IMR-90 (cell line): ENCODE results near the gene SERPIND1. TPM values are rescaled to one million over a fixed set of nuclear protein-coding genes. Genes with fewer than 3 reads are reported as not detected.

Source experiments
- ATAC-seq: fragments of 200-7000 bp; cut with Tn5 transposase; 2 replicates; pipeline ENCODE4 v1.9.1; 2020; ENCODE audit warnings: low read depth, mild to moderate bottlenecking, moderate library complexity
- BruUV-seq: library from RNA; stranded (reverse); fragments of 400-500 nt; replicated peaks from 2 replicates; lab custom pipeline; 2021; lab: Mats Ljungman, UMichigan
- CTCF ChIA-PET: fragments of 300-600 bp; formaldehyde crosslinking; extraction: SDS; loops from one replicate; lab custom pipeline; 2021; ENCODE audit warnings: antibody characterized with exemption; lab: Yijun Ruan, JAX
- POLR2A ChIA-PET: fragments of 300-600 bp; sonication (Branson Sonifier 250); formaldehyde crosslinking; loops from one replicate; lab custom pipeline; 2022; ENCODE audit warnings: antibody characterized with exemption; ENCODE audit not compliant: unreplicated experiment; lab: Charles Lee
- DNase-seq: peaks from one replicate; pipeline ENCODE4 v3.0.0; 2013
- H2AFZ ChIP-seq: replicated peaks from 2 replicates; pipeline ENCODE3; 2013; ENCODE audit warnings: low read length, mild to moderate bottlenecking; ENCODE audit not compliant: poor library complexity
- H2AK5ac ChIP-seq: 2 replicates; pipeline ENCODE4 v1.6.1; 2013; ENCODE audit warnings: low read depth, low read length, inconsistent platforms
- H2AK9ac ChIP-seq: replicated peaks from 2 replicates; pipeline ENCODE3; 2013; ENCODE audit warnings: mild to moderate bottlenecking, low read depth, low read length, moderate library complexity; ENCODE audit not compliant: poor library complexity
- H2BK120ac ChIP-seq: 2 replicates; pipeline ENCODE4 v1.6.1; 2013; ENCODE audit warnings: low read depth, low read length, inconsistent platforms
- H2BK15ac ChIP-seq: 3 replicates; pipeline ENCODE4 v1.6.1; 2013; ENCODE audit warnings: low read depth, low read length, inconsistent platforms
- H2BK20ac ChIP-seq: 2 replicates; pipeline ENCODE4 v1.6.1; 2013; ENCODE audit warnings: low read depth, mild to moderate bottlenecking, inconsistent platforms, low read length, moderate library complexity
- H2BK5ac ChIP-seq: 2 replicates; pipeline ENCODE4 v1.6.1; 2013; ENCODE audit warnings: mild to moderate bottlenecking, low read depth, low read length, inconsistent platforms; ENCODE audit not compliant: poor library complexity, severe bottlenecking
- H3K14ac ChIP-seq: replicated peaks from 2 replicates; pipeline ENCODE4 v1.6.1; 2013; ENCODE audit warnings: low read depth, low read length, inconsistent platforms
- H3K18ac ChIP-seq: 2 replicates; pipeline ENCODE4 v1.6.1; 2013; ENCODE audit warnings: low read depth, low read length, control low read depth
- H3K23ac ChIP-seq: 2 replicates; pipeline ENCODE4 v1.6.1; 2013; ENCODE audit warnings: low read depth, low read length, inconsistent platforms
- H3K27ac ChIP-seq: 2 replicates; pipeline ENCODE4 v1.5.1; 2013; ENCODE audit warnings: mild to moderate bottlenecking, control low read depth, low read length; ENCODE audit not compliant: insufficient read depth
- H3K27me3 ChIP-seq: 2 replicates; pipeline ENCODE4 v1.6.1; 2013; ENCODE audit warnings: low read length; ENCODE audit not compliant: control insufficient read depth, insufficient read depth
- H3K36me3 ChIP-seq: 2 replicates; pipeline ENCODE4 v1.6.1; 2013; ENCODE audit warnings: low read length, mixed read lengths; ENCODE audit not compliant: control insufficient read depth, insufficient read depth
- H3K4ac ChIP-seq: 2 replicates; pipeline ENCODE4 v1.6.1; 2013; ENCODE audit warnings: low read depth, low read length, inconsistent platforms
- H3K4me1 ChIP-seq: 2 replicates; pipeline ENCODE4 v1.6.1; 2013; ENCODE audit warnings: low read length, mixed read lengths; ENCODE audit not compliant: control insufficient read depth, insufficient read depth
- H3K4me2 ChIP-seq: 2 replicates; pipeline ENCODE4 v1.6.1; 2013; ENCODE audit warnings: low read depth, mild to moderate bottlenecking, control low read depth, low read length, moderate library complexity
- H3K4me3 ChIP-seq: 2 replicates; pipeline ENCODE4 v1.5.1; 2013; ENCODE audit warnings: low read depth, mild to moderate bottlenecking, control low read depth, low read length, moderate library complexity; ENCODE audit not compliant: insufficient read depth
- H3K56ac ChIP-seq: 2 replicates; pipeline ENCODE4 v1.6.1; 2013; ENCODE audit warnings: low read length, inconsistent platforms; ENCODE audit not compliant: insufficient read depth; ENCODE audit errors: extremely low read depth
- H3K79me1 ChIP-seq, 2 experiments: 2 replicates each; pipeline ENCODE4 v1.6.1; 2013; ENCODE audit warnings: low read length in 2 of 2, inconsistent platforms in 1 of 2, low read depth in 1 of 2
- H3K9ac ChIP-seq: 2 replicates; pipeline ENCODE4 v1.6.1; 2013; ENCODE audit warnings: low read depth, low read length, control low read depth
- H3K9me1 ChIP-seq: 2 replicates; pipeline ENCODE4 v1.6.1; 2013; ENCODE audit warnings: low read length, inconsistent platforms; ENCODE audit not compliant: insufficient read depth
- H3K9me3 ChIP-seq: 2 replicates; pipeline ENCODE4 v1.6.1; 2013; ENCODE audit warnings: low read length; ENCODE audit not compliant: control insufficient read depth, insufficient read depth
- H4K20me1 ChIP-seq: 2 replicates; pipeline ENCODE4 v1.6.1; 2013; ENCODE audit warnings: low read length, inconsistent platforms; ENCODE audit not compliant: insufficient read depth
- H4K5ac ChIP-seq: 2 replicates; pipeline ENCODE4 v1.6.1; 2013; ENCODE audit warnings: mild to moderate bottlenecking, low read depth, low read length, control low read depth
- H4K8ac ChIP-seq, 2 experiments: 2 replicates each; pipeline ENCODE4 v1.6.1; 2013; ENCODE audit warnings: low read depth in 2 of 2, low read length in 2 of 2, control low read depth in 1 of 2, inconsistent platforms in 1 of 2
- H4K91ac ChIP-seq: 2 replicates; pipeline ENCODE4 v1.6.1; 2013; ENCODE audit warnings: low read depth, low read length, inconsistent platforms; ENCODE audit not compliant: insufficient read depth
- NFE2L2 ChIP-seq: fragments of 150-350 bp; IDR thresholded peaks from 2 replicates; pipeline ENCODE4 v1.6.1; 2016; ENCODE audit warnings: low read depth, mild to moderate bottlenecking, low read length
- RFX5 ChIP-seq: IDR thresholded peaks from 2 replicates; pipeline ENCODE4 v1.8.0; 2012; ENCODE audit warnings: low read depth, mild to moderate bottlenecking, low read length, moderate library complexity
- USF2 ChIP-seq: fragments of 150-350 bp; IDR thresholded peaks from 2 replicates; pipeline ENCODE4 v1.6.1; 2017; ENCODE audit warnings: mild to moderate bottlenecking, antibody characterized with exemption, low read length, low read depth
- WGBS, 2 experiments: methylation state at CpG; one replicate each; pipeline versions ENCODE4 v1.1.5 to v1.1.7; 2013; ENCODE audit warnings: missing lambda C conversion rate in 2 of 2; ENCODE audit not compliant: insufficient read length in 1 of 2; ENCODE audit errors: extremely low coverage in 2 of 2; 5-methylcytosine and 5-hydroxymethylcytosine counted together
- dilution Hi-C: fragments of 300-500 bp; cut with HindIII; formaldehyde crosslinking; loops from one replicate; pipeline ENCODE4 v1.14.3; 2018; ENCODE audit warnings: low sequenced_read_pairs; ENCODE audit not compliant: unreplicated experiment
- in situ Hi-C: fragments of 300-500 bp; cut with MboI; formaldehyde crosslinking; loops from 3 replicates; pipeline ENCODE4 v1.14.3; 2019; ENCODE audit warnings: low sequenced_read_pairs, inconsistent platforms, mixed read lengths
- intact Hi-C: fragments of 100-400 bp; cut with micrococcal nuclease; formaldehyde crosslinking; loops from 2 replicates; pipeline ENCODE4 v1.10.0; 2022
- polyA plus RNA-seq, 3 experiments: library from polyadenylated mRNA; depleted of rRNA; stranded (reverse); fragments of >200 nt; gene quantifications; 2 replicates each; pipeline ENCODE4 v1.2.3, GENCODE V29; 2012; ENCODE audit warnings: low replicate concordance in 1 of 3
- total RNA-seq: library from RNA; depleted of rRNA; stranded (reverse); fragments of >200 nt; gene quantifications from 2 replicates; pipeline ENCODE4 v1.2.3, GENCODE V29; 2012

The SERPIND1 gene
- total and polyA plus RNA-seq, 2 of the 4 experiments (the other 2 are of a cell fraction), result 0.12 TPM; not detected in 1

DNA sequence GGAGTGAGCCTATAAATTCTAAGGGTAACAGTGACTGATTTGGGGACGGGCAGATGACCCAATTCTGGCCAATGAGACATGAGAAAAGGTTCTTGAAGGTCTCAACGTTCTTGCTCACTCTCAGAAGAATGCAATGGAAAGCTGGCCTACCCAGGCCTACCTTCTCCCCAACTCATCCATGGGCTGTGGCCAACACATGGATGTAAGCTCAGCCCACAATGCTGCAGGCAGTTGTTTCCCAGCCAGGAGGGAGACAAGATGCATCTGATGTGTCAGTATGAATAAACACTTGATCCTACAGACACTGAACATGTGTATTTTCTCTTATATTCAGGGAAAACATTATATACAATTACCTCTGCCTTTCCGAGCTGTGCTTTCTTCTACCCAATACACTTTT lies 60.3 kb downstream of the SERPIND1 start:
- POLR2A ChIA-PET, result no interaction called here
- intact Hi-C loops, result no loop called here

More for the DNA sequence above, 60.3 kb downstream of the SERPIND1 start:
- no peak overlapping the region for H3K4me2 ChIP-seq
- no peak overlapping the region for H3K18ac ChIP-seq
- no peak overlapping the region for H3K9ac ChIP-seq
- DNase-seq, result no peak
- TF ChIP-seq RFX5 (no peak), USF2 (no peak), NFE2L2 (no peak)
- no peak for ATAC-seq
- H3K56ac ChIP-seq, result no peak overlapping the region
- no peak overlapping the region for H4K8ac ChIP-seq
- H2AK5ac ChIP-seq, result no peak overlapping the region
- no peak overlapping the region for H2AFZ ChIP-seq
- H3K4me3 ChIP-seq, result no peak overlapping the region
- peaks cover 11% of the 10 kb centered on the region for H3K9me1 ChIP-seq
- no peak overlapping the region for H3K14ac ChIP-seq
- peaks cover 5% of the 10 kb centered on the region; the same call in 1 of the 2 replicates for H4K20me1 ChIP-seq
- no peak overlapping the region for H2AK9ac ChIP-seq
- H3K27me3 ChIP-seq, result no peaks in the 10 kb centered on the region
- no peak overlapping the region for H2BK20ac ChIP-seq
- no peak overlapping the region for H3K23ac ChIP-seq
- no peak overlapping the region for H2BK15ac ChIP-seq
- H3K4ac ChIP-seq, result no peak overlapping the region
- dilution Hi-C loops (no loop called here), in situ Hi-C loops (no loop called here)
- H3K27ac ChIP-seq, result no peak overlapping the region
- H3K36me3 ChIP-seq, result peaks cover 20% of the 10 kb centered on the region
- H4K5ac ChIP-seq, result no peak overlapping the region
- no peak overlapping the region for H2BK120ac ChIP-seq
- no peaks in the 10 kb centered on the region for H3K9me3 ChIP-seq
- WGBS, 2 experiments, result no CpG with 5 or more reads among the region's 3 CpGs
- no TSS peak for BruUV-seq
- no peak overlapping the region for H2BK5ac ChIP-seq
- no peak overlapping the region for H4K91ac ChIP-seq
- CTCF ChIA-PET, result no interaction called here
- H3K4me1 ChIP-seq, result no peaks in the 10 kb centered on the region
- peaks cover 13 to 40% of the 10 kb centered on the region in 2 experiments for H3K79me1 ChIP-seq
